ENCODE results near the gene ERI2.

The ERI2 gene

GRCh38 chr16:20844054-20844453 is 37.8 kb upstream of the ERI2 start:
- Mint-ChIP-seq H3K4me3 (no peak overlapping the region), H3K36me3 (ENCODE audit: low read depth) (peaks cover 28% of the 10 kb centered on the region), H3K4me1 (no peaks in the 10 kb centered on the region), H3K27me3 (ENCODE audit: low read depth) (no peaks in the 10 kb centered on the region), H3K27ac (no peak overlapping the region), H3K9me3 (no peaks in the 10 kb centered on the region)
- TF ChIP-seq CTCF (IDR thresholded peaks at IDR 0.05; ENCODE audit: unreplicated experiment in 3 of 3) = no peak

GRCh38 chr16:20839504-20839903 is 33.2 kb upstream of the ERI2 start:
- H3K36me3 Mint-ChIP-seq (ENCODE audit: low read depth) = peaks cover 64% of the 10 kb centered on the region
- peaks cover 9% of the 10 kb centered on the region for H3K9me3 Mint-ChIP-seq
- H3K27me3 Mint-ChIP-seq (ENCODE audit: low read depth) = no peaks in the 10 kb centered on the region
- H3K4me1 Mint-ChIP-seq = no peaks in the 10 kb centered on the region
- no peak overlapping the region for H3K4me3 Mint-ChIP-seq
- TF ChIP-seq CTCF (IDR thresholded peaks at IDR 0.05; ENCODE audit: unreplicated experiment in 3 of 3) = no peak
- no peak overlapping the region for H3K27ac Mint-ChIP-seq

- no peaks in the 10 kb centered on the region for H3K27me3 Mint-ChIP-seq (ENCODE audit: low read depth)
- no peak overlapping the region for H3K4me3 Mint-ChIP-seq
- peaks cover 69% of the 10 kb centered on the region for H3K36me3 Mint-ChIP-seq (ENCODE audit: low read depth)
- H3K27ac Mint-ChIP-seq = no peak overlapping the region
- H3K9me3 Mint-ChIP-seq = peaks cover 9% of the 10 kb centered on the region
- TF ChIP-seq CTCF (IDR thresholded peaks at IDR 0.05; ENCODE audit: unreplicated experiment in 3 of 3) = no peak
- H3K4me1 Mint-ChIP-seq = no peaks in the 10 kb centered on the region
Observed at GRCh38 chr16:20838240-20838639, 32.0 kb upstream of the ERI2 start.

- Mint-ChIP-seq H3K27ac (no peak overlapping the region), H3K27me3 (ENCODE audit: low read depth) (no peaks in the 10 kb centered on the region), H3K36me3 (ENCODE audit: low read depth) (peaks cover 46% of the 10 kb centered on the region), H3K9me3 (peaks cover 9% of the 10 kb centered on the region), H3K4me1 (no peaks in the 10 kb centered on the region), H3K4me3 (no peak overlapping the region)
- TF ChIP-seq CTCF (IDR thresholded peaks at IDR 0.05; ENCODE audit: unreplicated experiment in 3 of 3) = no peak
Observed at GRCh38 chr16:20833086-20833485, 26.8 kb upstream of the ERI2 start.

- Mint-ChIP-seq H3K27ac (no peak overlapping the region), H3K9me3 (no peaks in the 10 kb centered on the region), H3K4me1 (no peaks in the 10 kb centered on the region), H3K36me3 (ENCODE audit: low read depth) (peaks cover 20% of the 10 kb centered on the region), H3K4me3 (no peak overlapping the region), H3K27me3 (ENCODE audit: low read depth) (no peaks in the 10 kb centered on the region)
- no peak for TF ChIP-seq CTCF (IDR thresholded peaks at IDR 0.05; ENCODE audit: unreplicated experiment in 3 of 3)
Observed at GRCh38 chr16:20830372-20830771, 24.1 kb upstream of the ERI2 start.

- Mint-ChIP-seq H3K9me3 (no peaks in the 10 kb centered on the region), H3K27me3 (ENCODE audit: low read depth) (no peaks in the 10 kb centered on the region), H3K36me3 (ENCODE audit: low read depth) (peaks cover 11% of the 10 kb centered on the region), H3K4me3 (no peak overlapping the region), H3K27ac (no peak overlapping the region), H3K4me1 (no peaks in the 10 kb centered on the region)
- no peak for TF ChIP-seq CTCF (IDR thresholded peaks at IDR 0.05; ENCODE audit: unreplicated experiment in 3 of 3)
Observed at GRCh38 chr16:20829536-20829935, 23.3 kb upstream of the ERI2 start.

Measured in nephron (organoid).